Choroid plexus epithelial cell (primary cell): Measurements from ENCODE around the gene TSC22D2.

Experiments used
- DNase-seq: peaks from one replicate; pipeline ENCODE4 v3.0.0-alpha.2; 2010; ENCODE audit warnings: low read depth
- H3K4me3 ChIP-seq: 2 replicates; pipeline ENCODE4 v1.5.1; 2011; ENCODE audit warnings: low read depth, mild to moderate bottlenecking, control low read depth, low read length, moderate library complexity
- CTCF ChIP-seq: conservative IDR thresholded peaks from 2 replicates; pipeline ENCODE4 v1.5.1; 2011; ENCODE audit warnings: low read depth, mild to moderate bottlenecking, control low read depth, inconsistent platforms, low read length, moderate library complexity

Gene TSC22D2

DNA sequence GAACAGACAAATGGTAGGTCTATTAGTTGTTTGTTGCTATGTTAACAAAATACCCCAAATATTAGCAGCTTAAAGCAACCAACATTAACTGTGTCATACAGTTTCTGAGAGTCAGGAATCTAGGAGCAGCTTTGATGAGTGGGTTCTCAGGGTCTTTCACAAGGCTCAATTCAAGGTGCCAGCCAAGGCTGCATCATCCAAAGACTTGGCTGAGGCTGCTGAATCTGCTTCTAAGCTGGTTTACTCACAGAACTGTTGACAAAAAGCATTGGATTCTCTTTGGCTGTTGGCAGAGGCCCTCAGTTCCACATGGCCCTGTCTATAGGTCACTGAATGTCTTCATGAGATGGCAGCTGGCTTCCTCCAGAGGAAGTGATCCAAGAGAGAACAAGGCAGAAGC is 40.3 kb upstream of the TSC22D2 start:
- TF ChIP-seq CTCF: no peak
- H3K4me3 ChIP-seq: no peak overlapping the region
- DNase-seq: no peak

GRCh38 chr3:150370122-150370602 is 37.9 kb upstream of the TSC22D2 start:
- peak overlapping the region; percentile 55 for H3K4me3 ChIP-seq
- peak; percentile 38 for TF ChIP-seq CTCF
- peak; percentile 98 for DNase-seq

DNA sequence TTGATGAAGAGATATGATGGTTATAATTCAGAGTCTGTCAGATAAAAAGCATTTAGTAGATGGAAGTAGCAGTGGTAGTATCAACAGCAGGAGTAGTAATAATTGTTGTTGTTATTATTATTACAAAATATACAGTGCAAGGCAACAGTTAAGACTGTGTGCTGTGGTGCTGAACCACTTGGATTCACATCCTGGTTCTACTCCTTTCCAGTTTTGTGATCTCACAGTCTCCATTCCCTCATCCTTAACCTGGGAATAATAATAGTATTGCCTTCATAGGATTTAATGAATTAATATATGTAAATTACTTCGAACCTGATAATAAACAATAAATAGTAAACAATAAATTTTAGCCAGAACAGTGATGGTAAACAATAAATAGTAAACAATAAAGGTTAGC is 37.1 kb upstream of the TSC22D2 start:
- peak overlapping the region; percentile 55 for H3K4me3 ChIP-seq
- peak; percentile 28 for DNase-seq
- no peak for TF ChIP-seq CTCF

GRCh38 chr3:150371741-150372254 is 36.3 kb upstream of the TSC22D2 start:
- H3K4me3 ChIP-seq: peak overlapping the region; percentile 53

GRCh38 chr3:150372320-150372719 is 35.8 kb upstream of the TSC22D2 start:
- no peak for DNase-seq
- TF ChIP-seq CTCF: no peak
- no peak overlapping the region for H3K4me3 ChIP-seq

More at GRCh38 chr3:150371741-150372254, 36.3 kb upstream of the TSC22D2 start:
- peak; percentile 100 for DNase-seq
- no peak for TF ChIP-seq CTCF

DNA sequence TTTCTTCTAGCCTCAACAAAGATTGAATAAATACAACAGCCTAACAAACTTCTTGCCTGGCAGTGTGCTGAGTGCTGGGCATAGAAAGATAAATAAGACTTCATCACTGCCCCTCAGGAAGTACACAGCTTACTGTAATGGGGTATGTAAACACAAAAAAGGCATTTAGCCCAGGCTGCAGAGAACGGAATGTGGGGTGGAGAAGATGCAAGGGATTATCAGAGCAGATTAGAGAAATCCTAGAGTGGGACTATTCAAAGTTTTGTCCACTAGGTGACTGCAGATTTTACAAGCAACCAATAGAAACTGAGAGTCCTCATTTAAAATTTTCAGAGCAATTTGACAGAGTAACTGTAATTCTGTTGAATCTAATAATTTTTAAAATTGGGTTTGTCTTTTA is 35.4 kb upstream of the TSC22D2 start:
- DNase-seq: peak; percentile 43
- TF ChIP-seq CTCF: peak; percentile 40
- H3K4me3 ChIP-seq: no peak overlapping the region

DNA sequence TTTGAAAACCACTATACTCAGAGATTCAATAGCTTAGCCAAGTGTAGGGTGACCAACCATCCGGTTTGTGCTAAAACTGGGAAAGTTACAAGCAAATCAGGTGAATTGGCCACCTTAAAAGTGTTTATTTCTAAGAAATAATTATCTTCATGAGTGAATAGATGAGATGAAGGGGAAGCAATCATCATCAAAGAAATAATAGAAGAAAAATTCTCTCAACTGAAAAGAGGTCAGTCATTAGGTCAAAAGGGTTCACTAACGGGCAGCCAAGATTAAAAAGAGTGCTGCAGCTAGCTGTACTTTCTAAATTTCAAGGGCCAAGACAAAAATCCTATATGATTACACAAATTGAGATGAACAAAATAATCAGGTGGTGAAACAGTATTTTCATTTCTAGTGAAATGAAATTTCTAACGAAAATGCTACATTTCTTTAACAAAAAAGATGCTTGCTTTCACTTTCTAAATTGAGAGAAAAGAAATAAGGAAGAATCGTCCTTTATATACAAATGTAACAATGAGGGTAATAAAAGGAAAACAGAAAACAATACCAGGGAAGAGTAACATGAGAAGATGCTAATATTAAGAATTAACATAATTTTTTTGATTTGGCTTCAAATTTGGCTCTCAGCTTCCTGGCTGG is 34.7 kb upstream of the TSC22D2 start:
- TF ChIP-seq CTCF: no peak

More for the DNA sequence above, 34.7 kb upstream of the TSC22D2 start:
- no peak for DNase-seq
- no peak overlapping the region for H3K4me3 ChIP-seq
